NT2/D1 (cell line): ENCODE data around the gene P2RX1.

Experiments
- SUZ12 ChIP-seq: IDR thresholded peaks from 2 replicates; pipeline ENCODE4 v1.6.1; 2011; ENCODE audit not compliant: insufficient read length, insufficient read depth; ENCODE audit errors: extremely low read depth
- YY1 ChIP-seq: IDR thresholded peaks from 2 replicates; pipeline ENCODE4 v1.6.1; 2011; ENCODE audit not compliant: insufficient read length, insufficient read depth
- ZNF274 ChIP-seq: IDR thresholded peaks from 2 replicates; pipeline ENCODE4 v1.6.1; 2011; ENCODE audit warnings: mild to moderate bottlenecking, low read depth, low read length

DNA sequence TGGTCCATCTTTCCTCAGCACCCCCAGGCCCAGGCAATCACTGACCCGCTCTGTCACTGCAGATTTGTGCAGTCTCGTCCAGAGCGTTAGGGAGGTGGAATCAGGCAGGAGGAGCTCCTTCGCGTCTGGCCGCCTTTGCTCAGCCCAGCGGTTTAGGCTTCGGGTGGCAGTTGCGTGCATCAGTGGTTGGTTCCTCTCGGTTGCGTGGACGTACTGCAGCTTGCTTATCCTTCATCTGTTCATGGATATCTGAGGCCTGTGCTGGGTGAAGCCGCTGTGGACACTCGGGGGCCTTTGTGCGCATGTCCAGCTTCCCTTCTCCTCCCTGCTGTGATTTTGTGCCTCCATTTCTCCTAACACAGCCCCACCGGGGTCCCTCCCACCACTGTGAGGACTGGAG lies 4.7 kb upstream of the P2RX1 start:
- TF ChIP-seq YY1 (no peak), SUZ12 (no peak), ZNF274 (no peak)
